SU-DHL-6 (cell line): ENCODE results near the gene KCNK18.
"Not testable (repeated sequence)": the region's sequence is repeated elsewhere in the genome, so short reads cannot be mapped to it uniquely, and the experiment has no call there.

Experiments
- H2AFZ ChIP-seq: fragments of 200-600 bp; sonication (generic); 2 replicates; pipeline ENCODE4 v1.6.1; 2014; ENCODE audit warnings: low read depth, mild to moderate bottlenecking, moderate library complexity, mixed read lengths, antibody characterized with exemption, low read length; ENCODE audit not compliant: severe bottlenecking
- H3F3A ChIP-seq: fragments of 200-600 bp; shearing (Covaris generic); 2 replicates; pipeline ENCODE4 v1.6.0; 2016; ENCODE audit warnings: antibody characterized with exemption, mild to moderate bottlenecking; ENCODE audit not compliant: insufficient read depth
- H3K27ac ChIP-seq: fragments of 200-600 bp; sonication (generic); 2 replicates; pipeline ENCODE4 v1.5.1; 2016; ENCODE audit warnings: low read depth, mild to moderate bottlenecking, low read length, moderate library complexity, mixed read lengths
- H3K27me3 ChIP-seq: fragments of 200-600 bp; sonication (generic), shearing (Covaris generic); 2 replicates; pipeline ENCODE4 v1.6.0; 2014; ENCODE audit warnings: mild to moderate bottlenecking, low read length
- H3K36me3 ChIP-seq: fragments of 200-600 bp; sonication (generic); 2 replicates; pipeline ENCODE4 v1.6.1; 2014; ENCODE audit warnings: mild to moderate bottlenecking, low read length, mixed read lengths
- H3K4me2 ChIP-seq: fragments of 300-600, 200-600 bp; shearing (Covaris generic), sonication (generic); 2 replicates; pipeline ENCODE4 v1.6.0; 2014; ENCODE audit warnings: low read length, low read depth, mild to moderate bottlenecking; ENCODE audit not compliant: poor library complexity, severe bottlenecking
- H3K4me3 ChIP-seq: fragments of 200-600 bp; sonication (generic); 2 replicates; pipeline ENCODE4 v1.5.1; 2014; ENCODE audit warnings: antibody characterized with exemption, low read length, mild to moderate bottlenecking, mixed read lengths; ENCODE audit not compliant: insufficient read depth, poor library complexity, severe bottlenecking
- H3K79me2 ChIP-seq: fragments of 200-600 bp; sonication (generic); 2 replicates; pipeline ENCODE4 v1.6.1; 2014; ENCODE audit warnings: mild to moderate bottlenecking, low read length, moderate library complexity; ENCODE audit not compliant: insufficient read depth
- H3K9ac ChIP-seq: fragments of 200-600 bp; sonication (generic); 2 replicates; pipeline ENCODE4 v1.7.0; 2014; ENCODE audit warnings: mild to moderate bottlenecking, low read length
- H3K9me2 ChIP-seq: fragments of 200-600 bp; sonication (generic); replicated peaks from 2 replicates; pipeline ENCODE4 v1.6.1; 2014; ENCODE audit warnings: low read length; ENCODE audit not compliant: insufficient read depth
- H3K9me3 ChIP-seq: fragments of 200-600 bp; sonication (generic); 2 replicates; pipeline ENCODE4 v1.6.1; 2014; ENCODE audit warnings: low read length, mixed read lengths; ENCODE audit not compliant: insufficient read depth
- H4K20me1 ChIP-seq: fragments of 200-600 bp; sonication (generic); 2 replicates; pipeline ENCODE4 v1.6.1; 2014; ENCODE audit warnings: low read depth, mild to moderate bottlenecking, antibody characterized with exemption, low read length, moderate library complexity, mixed read lengths
- EZH2phosphoT487 ChIP-seq: fragments of 200-600 bp; sonication (generic), shearing (Covaris generic); conservative IDR thresholded peaks from 2 replicates; pipeline ENCODE4 v1.6.1; 2018; ENCODE audit warnings: mild to moderate bottlenecking, antibody characterized with exemption, low read length, moderate library complexity, mixed read lengths
- TF ChIP-seq, protein P1 (sequence below): fragments of 200-600 bp; sonication (generic); IDR thresholded peaks from one replicate; pipeline ENCODE4 v1.5.1; 2017; ENCODE audit warnings: antibody characterized with exemption, mild to moderate bottlenecking, low read length, moderate library complexity; ENCODE audit not compliant: insufficient read depth, poor library complexity, severe bottlenecking

KCNK18 gene

DNA sequence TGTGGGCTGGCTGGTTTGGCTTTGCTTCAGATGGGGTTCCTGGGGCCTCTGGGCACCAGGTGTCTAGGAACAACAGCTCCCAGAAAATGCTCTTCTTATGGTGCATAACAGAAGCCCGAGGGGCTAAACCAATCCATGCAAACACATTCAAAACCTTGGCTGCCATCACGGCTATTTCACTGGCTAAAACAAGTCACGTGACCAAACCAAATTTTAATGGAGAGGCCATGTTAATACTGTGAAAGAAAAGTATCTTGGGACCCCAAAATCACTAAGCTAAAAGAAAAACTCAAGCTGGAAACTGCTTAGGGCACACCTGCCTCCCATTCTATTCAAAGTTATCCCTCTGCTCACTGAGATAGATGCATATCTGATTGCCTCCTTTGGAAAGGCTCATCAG lies 19.1 kb upstream of the KCNK18 start:
- Histone ChIP-seq H3K27me3 (no peaks in the 10 kb centered on the region), H3K27ac (no peak overlapping the region), H3F3A (no peaks in the 10 kb centered on the region), H3K9ac (no peak overlapping the region), H2AFZ (no peak overlapping the region), H4K20me1 (no peaks in the 10 kb centered on the region), H3K4me2 (no peak overlapping the region), H3K36me3 (no peaks in the 10 kb centered on the region), H3K9me3 (no peaks in the 10 kb centered on the region), H3K79me2 (no peaks in the 10 kb centered on the region), H3K4me3 (no peak overlapping the region), H3K9me2 (no peaks in the 10 kb centered on the region)
- TF ChIP-seq EZH2phosphoT487: no peak
- TF ChIP-seq, protein P1, sequence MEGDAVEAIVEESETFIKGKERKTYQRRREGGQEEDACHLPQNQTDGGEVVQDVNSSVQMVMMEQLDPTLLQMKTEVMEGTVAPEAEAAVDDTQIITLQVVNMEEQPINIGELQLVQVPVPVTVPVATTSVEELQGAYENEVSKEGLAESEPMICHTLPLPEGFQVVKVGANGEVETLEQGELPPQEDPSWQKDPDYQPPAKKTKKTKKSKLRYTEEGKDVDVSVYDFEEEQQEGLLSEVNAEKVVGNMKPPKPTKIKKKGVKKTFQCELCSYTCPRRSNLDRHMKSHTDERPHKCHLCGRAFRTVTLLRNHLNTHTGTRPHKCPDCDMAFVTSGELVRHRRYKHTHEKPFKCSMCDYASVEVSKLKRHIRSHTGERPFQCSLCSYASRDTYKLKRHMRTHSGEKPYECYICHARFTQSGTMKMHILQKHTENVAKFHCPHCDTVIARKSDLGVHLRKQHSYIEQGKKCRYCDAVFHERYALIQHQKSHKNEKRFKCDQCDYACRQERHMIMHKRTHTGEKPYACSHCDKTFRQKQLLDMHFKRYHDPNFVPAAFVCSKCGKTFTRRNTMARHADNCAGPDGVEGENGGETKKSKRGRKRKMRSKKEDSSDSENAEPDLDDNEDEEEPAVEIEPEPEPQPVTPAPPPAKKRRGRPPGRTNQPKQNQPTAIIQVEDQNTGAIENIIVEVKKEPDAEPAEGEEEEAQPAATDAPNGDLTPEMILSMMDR: no peak

DNA sequence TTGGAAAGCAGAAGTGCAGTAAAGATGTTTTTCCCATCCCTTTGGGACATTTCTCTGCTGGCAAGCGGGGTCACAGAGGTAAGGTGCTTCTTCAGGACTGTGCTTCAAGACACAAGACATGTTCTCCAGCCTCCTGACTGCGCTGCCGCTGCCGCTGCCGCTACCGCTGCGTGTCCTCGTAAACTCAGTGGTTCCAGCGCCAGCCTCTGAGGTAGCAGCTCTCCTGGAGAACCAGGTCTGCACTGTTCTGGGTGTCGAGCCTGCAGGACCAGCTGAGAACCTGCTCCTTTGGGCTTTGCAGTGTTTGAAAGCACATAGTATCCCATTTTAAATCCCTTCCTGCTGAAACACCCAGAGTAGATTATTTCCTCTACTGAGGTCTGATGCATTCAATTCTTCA lies 13.0 kb upstream of the KCNK18 start:
- H3K4me2 ChIP-seq: no peak overlapping the region
- H3K9ac ChIP-seq: no peak overlapping the region
- H2AFZ ChIP-seq: no peak overlapping the region
- no peaks in the 10 kb centered on the region for H3K9me3 ChIP-seq
- no peaks in the 10 kb centered on the region for H3K9me2 ChIP-seq
- H3K27me3 ChIP-seq: no peaks in the 10 kb centered on the region
- H3F3A ChIP-seq: no peaks in the 10 kb centered on the region
- H3K79me2 ChIP-seq: no peaks in the 10 kb centered on the region
- TF ChIP-seq, protein P1: no peak
- TF ChIP-seq EZH2phosphoT487: no peak
- H3K36me3 ChIP-seq: no peaks in the 10 kb centered on the region
- no peak overlapping the region for H3K27ac ChIP-seq
- H4K20me1 ChIP-seq: no peaks in the 10 kb centered on the region
- H3K4me3 ChIP-seq: no peak overlapping the region

DNA sequence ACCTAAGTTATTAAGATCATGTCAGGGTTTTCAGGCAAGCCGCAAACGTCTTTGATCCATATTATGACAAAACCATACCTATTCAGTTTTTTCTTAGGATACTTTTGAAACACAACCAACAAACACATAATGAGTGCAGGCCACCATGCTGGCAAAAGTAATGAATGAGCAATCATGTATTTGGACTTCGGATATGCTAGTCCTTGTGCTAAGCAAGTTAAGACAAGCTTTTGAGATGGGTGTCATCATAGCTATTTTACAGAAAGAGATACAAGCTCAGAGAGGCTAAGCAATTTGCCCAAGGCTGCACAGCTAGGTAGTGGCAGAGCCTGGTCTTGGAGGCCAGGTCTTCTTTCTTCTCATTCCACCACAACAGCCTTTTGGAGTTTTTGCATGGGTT lies 12.5 kb upstream of the KCNK18 start:
- H3K27ac ChIP-seq: no peak overlapping the region
- H3F3A ChIP-seq: no peaks in the 10 kb centered on the region
- H3K9ac ChIP-seq: no peak overlapping the region
- H3K9me3 ChIP-seq: no peaks in the 10 kb centered on the region
- no peaks in the 10 kb centered on the region for H3K36me3 ChIP-seq
- H4K20me1 ChIP-seq: no peaks in the 10 kb centered on the region
- H3K4me3 ChIP-seq: no peak overlapping the region
- TF ChIP-seq, protein P1: no peak
- no peak for TF ChIP-seq EZH2phosphoT487
- H3K27me3 ChIP-seq: no peaks in the 10 kb centered on the region
- no peak overlapping the region for H3K4me2 ChIP-seq
- no peaks in the 10 kb centered on the region for H3K79me2 ChIP-seq
- no peak overlapping the region for H2AFZ ChIP-seq
- H3K9me2 ChIP-seq: no peaks in the 10 kb centered on the region

DNA sequence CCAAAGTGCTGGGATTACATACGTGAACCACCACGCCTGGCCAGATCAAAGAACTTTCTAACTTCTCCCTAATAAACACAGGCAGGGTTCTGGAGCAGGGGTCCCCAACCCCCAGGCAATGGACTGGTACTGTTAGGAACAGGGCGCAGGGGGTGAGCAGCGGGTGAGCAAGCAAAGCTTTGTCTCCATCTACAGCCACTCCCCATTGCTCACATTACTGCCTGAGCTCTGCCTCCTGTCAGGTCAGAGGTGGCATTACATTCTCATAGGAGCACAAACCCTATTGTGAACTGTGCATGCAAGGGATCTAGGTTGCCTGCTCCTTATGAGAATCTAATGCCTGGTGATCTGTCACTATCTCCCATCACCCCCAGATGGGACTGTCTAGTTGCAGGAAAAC lies 11.5 kb upstream of the KCNK18 start:
- not testable (repeated sequence) for H3K4me3 ChIP-seq, H3F3A ChIP-seq, H3K9ac ChIP-seq, H3K4me2 ChIP-seq, H3K79me2 ChIP-seq, H3K9me2 ChIP-seq, H3K36me3 ChIP-seq, H2AFZ ChIP-seq, H3K9me3 ChIP-seq, H4K20me1 ChIP-seq, H3K27me3 ChIP-seq, H3K27ac ChIP-seq
